H54 (cell line): Measurements from ENCODE around the gene CMIP.
"Not testable (repeated sequence)": the region's sequence is repeated elsewhere in the genome, so short reads cannot be mapped to it uniquely, and the experiment has no call there.

Experiments
- DNase-seq: peaks from one replicate; pipeline ENCODE4 v3.0.0; 2011; ENCODE audit warnings: low spot score, mixed read lengths; ENCODE audit not compliant: insufficient read length
- FAIRE-seq: peaks from 3 replicates; lab custom pipeline; 2011; peaks lifted over from hg19 to GRCh38; lab: Jason Lieb, UNC
- POLR2A ChIP-seq: IDR thresholded peaks from 2 replicates; pipeline ENCODE4 v1.6.1; 2011; ENCODE audit warnings: low read depth, mild to moderate bottlenecking, low read length

Gene CMIP

DNA sequence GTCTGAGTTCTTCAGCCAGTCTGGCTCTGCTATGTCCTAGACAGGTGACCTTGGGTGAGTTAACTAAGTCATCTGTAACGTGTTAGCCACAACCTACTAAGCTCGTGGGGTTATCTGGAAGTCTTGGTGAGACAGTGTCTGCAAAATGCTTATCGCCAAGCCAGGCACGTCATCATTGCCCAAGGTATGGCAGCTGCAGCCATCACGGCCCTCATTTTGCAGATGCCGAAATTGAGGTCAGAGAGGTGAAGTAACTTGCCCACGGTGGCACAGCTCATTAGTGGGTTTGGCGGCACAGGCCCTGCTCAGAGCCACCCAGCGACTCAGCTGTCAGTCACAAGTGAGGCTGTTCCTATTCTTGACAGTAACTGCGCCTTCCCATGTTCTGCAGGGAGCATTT is 79.8 kb downstream of the CMIP start:
- no peak for TF ChIP-seq POLR2A
- FAIRE-seq (no peak), DNase-seq (no peak)

DNA sequence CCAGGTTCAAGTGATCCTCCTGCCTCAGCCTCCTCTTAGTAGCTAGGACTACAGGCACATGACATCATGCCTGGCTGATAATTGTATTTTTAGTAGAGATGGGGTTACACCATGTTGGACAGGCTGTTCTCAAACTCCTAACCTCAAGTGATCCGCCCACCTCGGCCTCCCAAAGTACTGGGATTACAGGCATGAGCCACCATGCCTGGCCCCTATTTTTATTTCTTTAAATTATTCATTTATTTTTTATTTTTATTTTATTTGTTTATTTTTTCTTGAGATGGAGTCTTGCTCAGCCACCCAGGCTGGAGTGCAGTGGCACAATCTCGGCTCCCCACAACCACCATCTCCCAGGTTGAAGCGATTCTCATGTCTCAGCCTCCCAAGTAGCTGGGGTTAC is 80.3 kb downstream of the CMIP start:
- FAIRE-seq: not testable (repeated sequence)

DNA sequence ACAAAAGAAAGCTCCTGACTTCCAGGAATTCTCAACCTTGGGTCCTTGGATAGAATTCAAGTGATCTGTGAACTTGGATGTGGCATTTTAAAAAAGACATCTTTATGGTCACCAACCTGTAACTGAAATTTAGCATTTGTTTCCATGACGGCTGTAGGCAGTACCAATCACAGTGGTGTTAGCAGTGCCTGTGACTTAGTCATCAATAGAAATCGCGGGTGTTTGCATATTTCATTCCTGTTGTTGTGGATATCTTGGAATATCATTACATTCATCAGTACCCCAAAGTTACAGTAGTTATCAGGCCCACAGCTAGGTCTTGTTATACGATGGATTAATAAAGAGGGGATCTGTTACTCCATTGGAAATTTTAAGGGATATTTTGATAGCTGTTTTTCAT is 81.6 kb downstream of the CMIP start:
- DNase-seq (no peak), FAIRE-seq (no peak)
- no peak for TF ChIP-seq POLR2A

More for the DNA sequence above, 80.3 kb downstream of the CMIP start:
- not testable (repeated sequence) for DNase-seq

DNA sequence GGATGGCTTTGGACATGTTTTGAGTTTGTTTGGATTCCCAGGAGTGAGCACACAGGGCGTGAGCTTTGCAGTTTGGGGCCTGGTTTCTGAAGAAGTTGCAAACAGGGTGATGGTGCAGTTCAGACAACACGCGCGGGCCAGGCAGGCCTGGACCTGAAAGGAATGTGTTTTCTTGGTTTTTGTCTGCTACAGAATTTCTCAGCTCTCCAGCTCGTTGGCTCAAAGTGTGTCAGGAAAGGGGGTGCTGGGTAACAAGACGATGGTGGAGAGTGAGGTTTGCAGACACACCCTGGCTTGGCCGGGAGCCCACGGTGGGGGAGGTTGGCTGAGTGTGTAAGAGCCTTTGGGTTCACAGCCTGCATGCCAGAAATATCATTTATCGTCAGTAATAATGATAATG is 82.3 kb downstream of the CMIP start:
- FAIRE-seq: no peak
- DNase-seq: no peak
- TF ChIP-seq POLR2A: no peak

DNA sequence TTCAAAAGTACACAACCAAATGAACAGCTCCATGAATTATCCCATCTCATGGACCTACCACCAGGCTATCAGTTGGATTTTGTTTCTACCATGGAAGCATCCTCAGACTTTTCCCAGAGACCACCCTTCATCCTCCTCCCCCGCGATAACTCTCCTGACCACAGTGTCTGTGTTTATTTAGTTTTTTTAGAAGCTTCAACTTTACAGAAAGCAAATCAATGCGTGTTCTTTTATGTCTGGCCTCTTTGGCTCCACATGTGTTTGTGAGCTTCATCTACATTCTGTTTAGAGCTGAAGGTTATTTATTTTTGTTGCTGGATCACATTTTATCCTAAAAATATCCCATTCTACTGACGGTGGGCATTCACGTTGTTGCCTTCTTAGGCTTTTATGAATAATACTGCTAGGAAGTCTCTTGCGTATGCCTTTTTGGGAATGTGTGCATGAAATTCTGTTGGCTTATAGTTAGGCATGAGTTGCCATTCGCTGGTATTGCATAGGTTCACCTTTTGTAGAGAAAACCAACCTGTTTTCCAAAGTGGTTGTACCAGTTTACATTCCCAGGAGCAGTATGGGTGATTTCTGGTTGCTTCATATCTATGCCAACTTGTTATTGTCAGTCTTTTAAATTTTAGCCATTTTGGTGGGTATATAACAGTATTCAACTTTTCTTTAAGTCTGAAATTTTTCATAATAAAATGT is 83.0 kb downstream of the CMIP start:
- DNase-seq: no peak
- no peak for FAIRE-seq
- no peak for TF ChIP-seq POLR2A

DNA sequence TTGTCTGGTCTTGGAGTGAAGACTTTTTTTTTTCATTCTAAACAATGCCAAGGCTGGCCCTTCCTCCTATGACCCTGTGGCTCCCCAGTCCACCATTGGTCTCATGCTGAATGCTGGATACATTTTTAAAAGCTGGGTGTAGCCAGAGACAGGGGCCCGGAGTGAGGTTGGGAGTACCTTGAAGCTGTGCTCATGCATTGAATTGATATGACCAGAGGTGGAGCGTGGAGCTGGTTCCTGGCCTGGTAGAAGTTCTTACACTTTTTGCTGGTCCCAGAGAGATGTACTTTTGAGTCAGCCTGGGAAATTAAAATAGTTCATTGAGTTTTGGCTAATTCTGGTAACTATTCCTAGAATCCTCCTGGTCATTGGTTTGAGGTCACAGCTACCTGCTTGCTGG is 83.6 kb downstream of the CMIP start:
- no peak for TF ChIP-seq POLR2A
- DNase-seq: no peak
- FAIRE-seq: no peak

DNA sequence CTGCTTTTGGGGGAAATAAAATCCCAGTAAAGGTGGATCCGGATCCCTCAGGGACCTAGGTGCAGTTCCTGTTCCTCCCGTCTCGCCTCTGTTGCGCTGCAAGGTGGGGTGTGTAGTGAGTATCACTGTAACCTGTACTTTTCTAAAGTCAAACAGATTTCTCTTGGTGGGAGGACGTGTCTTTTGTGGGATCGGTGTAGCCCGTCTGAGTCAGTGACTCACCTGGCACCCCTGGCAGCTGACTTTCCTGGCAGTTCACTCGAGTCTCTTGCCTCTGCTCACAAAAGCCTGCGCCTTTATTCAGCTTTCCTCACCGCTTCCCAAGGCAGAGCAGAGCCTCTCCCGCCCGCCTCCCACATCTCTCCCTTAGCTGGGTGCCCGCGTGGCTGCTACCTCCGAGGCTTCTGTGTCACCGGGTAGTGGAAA is 85.7 kb downstream of the CMIP start:
- FAIRE-seq (no peak), DNase-seq (no peak)
- no peak for TF ChIP-seq POLR2A

DNA sequence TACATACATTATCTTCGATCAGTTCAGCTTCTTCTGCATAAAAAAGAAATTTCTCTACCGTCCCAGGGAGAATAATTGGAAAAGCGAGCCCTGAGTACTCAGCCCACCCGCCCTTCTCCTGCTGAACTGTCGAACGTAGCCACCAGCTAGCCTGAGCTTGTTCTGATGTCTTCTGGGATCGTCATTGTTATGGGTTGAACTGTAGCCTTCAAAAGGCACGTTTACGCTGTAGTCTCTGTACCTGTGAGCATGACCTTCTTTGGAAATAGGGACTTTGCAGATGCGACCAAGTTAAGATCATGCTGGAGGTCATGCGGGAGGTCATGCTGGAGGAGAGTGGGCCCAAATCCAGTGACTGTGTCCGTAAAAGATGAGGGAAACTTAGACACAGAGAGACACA is 86.2 kb downstream of the CMIP start:
- DNase-seq (no peak), FAIRE-seq (no peak)
- no peak for TF ChIP-seq POLR2A

DNA sequence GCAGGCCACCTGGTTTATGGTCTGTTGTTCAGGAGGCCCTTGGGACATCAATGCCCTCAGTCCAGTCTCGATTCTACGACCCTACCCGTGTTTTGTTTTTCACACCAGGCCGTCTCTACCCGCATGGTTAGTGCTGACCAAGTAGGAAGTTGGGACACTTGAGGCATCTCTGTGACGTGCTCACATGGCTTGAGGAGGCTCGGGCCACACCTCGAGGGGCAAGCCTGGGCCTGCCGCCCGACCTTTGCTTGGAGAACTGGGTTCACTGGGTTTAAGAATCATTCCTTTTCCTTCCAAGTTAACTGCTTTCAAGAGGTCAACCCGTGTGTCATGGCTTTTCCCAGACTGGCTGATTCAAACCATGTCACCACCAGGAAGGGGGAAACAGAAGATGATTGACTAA is 86.8 kb downstream of the CMIP start:
- FAIRE-seq (no peak), DNase-seq (no peak)
- no peak for TF ChIP-seq POLR2A

DNA sequence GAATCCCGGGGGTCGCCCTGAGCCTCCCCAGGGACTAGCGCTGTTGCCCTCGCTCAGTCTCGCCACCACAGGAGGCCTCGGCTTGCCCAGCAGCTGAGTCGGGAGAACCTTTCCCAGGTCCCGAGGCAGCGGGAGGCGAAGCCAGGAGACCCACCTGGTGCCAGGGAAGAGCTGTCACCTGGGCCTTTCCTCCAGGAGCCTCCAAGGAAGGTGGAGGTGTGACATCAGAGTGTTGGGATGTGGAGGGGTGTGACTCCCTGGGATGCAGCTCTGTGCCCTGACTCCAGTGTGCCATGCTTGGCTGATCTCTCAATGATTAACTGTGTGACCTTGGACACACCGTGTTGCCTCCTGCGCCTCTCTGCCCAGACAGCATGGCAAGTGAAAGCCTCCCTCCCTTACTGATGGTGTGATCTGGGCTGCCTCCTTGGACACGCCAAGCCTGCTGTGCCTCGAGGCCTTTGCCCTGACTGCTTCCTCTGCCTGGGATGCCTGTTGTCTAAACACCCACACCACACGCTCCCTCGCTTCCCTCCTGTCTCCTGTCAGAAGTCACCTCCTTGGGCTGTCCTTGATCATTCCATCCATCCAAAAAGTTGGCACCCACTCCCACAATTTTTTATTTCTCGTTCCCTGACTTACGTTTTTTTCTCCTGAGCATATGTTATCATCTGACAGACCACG is 88.0 kb downstream of the CMIP start:
- TF ChIP-seq POLR2A: no peak
- DNase-seq (no peak), FAIRE-seq (no peak)

DNA sequence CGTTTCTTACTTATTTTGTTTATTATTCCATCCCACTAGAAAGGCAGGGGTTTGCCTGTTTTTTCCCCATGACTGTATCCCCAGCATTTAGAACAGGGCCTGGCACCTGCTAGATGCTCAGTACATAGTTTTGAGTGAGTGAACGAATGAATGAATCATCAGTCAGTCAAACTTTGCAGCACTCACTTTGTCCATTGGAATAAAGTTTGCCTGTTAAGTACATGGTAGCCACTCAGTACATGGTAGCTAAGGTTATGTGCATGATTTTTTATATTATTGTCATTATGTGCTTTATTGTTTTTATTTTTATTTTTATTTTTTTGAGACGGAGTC is 88.5 kb downstream of the CMIP start:
- no peak for TF ChIP-seq POLR2A

DNA sequence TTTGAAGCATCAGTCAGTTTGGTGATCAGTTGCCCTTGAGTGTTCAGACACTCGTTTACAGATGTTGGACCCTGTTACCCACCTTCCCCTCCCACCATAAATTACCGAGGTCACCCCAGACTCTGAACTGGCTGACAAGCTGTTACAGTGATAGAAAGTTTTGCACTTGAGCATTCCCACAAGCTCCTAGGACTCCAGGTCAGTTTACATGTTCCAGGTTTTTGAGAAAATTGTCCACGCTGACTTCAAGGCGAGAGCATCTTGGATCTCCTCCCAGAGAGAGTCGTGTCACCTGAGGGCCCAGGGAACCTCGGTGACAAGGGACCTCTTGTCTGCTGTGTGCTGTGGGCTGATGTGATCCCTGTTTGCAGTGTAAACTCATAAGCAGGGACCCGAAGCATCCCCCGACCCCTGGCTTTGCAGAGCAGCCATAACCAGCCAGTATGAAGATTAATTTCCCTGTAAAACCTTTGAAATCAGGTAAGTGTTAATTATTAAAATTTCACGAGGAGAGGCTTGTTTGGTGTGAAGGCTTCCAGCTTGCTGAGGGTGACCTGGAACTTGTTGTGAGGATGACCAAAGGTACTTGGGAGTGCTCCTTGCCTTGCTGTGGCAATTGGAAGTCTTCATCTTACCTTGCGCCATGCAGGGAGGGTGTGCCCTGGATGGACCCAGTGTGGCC is 91.2 kb downstream of the CMIP start:
- FAIRE-seq (no peak), DNase-seq (no peak)
- no peak for TF ChIP-seq POLR2A

More for the DNA sequence above, 88.5 kb downstream of the CMIP start:
- DNase-seq: no peak
- FAIRE-seq: no peak

DNA sequence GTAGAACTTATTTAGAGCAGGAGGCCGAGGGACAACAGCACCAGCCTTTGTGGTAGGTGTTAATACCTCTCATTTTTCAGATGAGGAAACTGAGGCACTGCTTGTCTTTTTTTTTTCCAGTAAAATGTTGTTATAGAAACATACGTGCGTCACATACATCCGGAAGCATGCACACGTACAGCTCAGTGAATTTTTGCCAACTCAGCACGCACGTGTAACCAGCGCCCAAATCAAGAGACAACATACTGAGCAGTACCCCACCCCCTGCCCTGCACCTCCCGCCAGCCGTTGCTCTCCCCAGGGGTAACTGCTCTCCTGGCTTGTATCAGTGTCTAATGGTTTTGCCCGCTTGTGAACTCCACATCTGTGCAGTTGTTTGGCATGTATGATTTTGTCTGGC is 92.0 kb downstream of the CMIP start:
- FAIRE-seq: no peak
- TF ChIP-seq POLR2A: no peak

DNA sequence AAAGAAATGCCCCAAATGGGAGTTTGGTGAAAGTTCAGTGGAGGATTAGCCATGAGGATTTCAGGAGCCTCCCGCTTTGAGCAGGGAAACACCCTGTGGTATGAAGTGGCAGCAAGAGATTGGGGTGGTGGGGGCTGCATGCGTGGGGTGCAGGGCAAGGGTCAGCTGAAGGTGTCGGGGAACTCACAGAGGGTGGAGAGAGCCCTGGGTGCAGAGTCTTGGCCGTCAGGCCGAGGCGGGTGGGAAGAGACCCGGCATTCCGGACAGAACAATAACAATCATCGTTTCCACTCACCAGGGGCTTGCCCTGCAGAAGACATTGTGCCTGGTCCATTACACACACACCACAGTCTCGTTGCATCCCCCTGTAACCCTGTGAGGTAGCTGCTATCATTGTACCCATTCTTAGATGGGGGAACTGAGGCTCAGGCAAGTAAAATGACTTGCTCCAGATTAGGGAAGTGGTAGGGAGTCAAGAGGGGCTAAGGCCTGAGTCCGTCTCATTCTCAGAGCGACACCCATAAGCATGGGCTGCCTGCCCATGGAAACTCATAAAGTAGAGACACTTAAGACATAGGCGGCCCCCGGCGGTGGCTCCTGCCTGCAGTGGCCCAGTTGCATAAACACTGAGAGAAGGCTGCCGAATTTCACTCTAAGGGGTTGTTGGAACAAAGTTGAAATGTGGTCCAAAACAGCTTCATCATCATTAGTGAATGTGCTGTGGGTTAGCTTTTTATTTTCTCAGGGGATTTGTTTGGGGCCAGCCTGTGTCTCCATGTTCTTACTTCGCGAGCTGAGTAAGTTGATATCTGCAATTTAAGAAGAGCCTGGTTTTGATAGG is 93.3 kb downstream of the CMIP start:
- TF ChIP-seq POLR2A: no peak
- no peak for FAIRE-seq
- no peak for DNase-seq

More for the DNA sequence above, 92.0 kb downstream of the CMIP start:
- DNase-seq: no peak
